Germinal center (tissue), 1 donor: Measurements from ENCODE around the gene C15orf39.
"Not testable (repeated sequence)": the region's sequence is repeated elsewhere in the genome, so short reads cannot be mapped to it uniquely, and the experiment has no call there.

Source experiments
- DNase-seq: peaks from one replicate; pipeline ENCODE4 v3.0.0; 2012; ENCODE audit warnings: mixed read lengths, low spot score

Gene C15orf39

GRCh38 chr15:75212200-75212858, 10.6 kb downstream of the C15orf39 start:
- DNase-seq = no peak

- DNase-seq = no peak
Observed at GRCh38 chr15:75213212-75213767, 11.6 kb downstream of the C15orf39 start.

GRCh38 chr15:75213768-75214221, 12.1 kb downstream of the C15orf39 start:
- DNase-seq = no peak

DNA sequence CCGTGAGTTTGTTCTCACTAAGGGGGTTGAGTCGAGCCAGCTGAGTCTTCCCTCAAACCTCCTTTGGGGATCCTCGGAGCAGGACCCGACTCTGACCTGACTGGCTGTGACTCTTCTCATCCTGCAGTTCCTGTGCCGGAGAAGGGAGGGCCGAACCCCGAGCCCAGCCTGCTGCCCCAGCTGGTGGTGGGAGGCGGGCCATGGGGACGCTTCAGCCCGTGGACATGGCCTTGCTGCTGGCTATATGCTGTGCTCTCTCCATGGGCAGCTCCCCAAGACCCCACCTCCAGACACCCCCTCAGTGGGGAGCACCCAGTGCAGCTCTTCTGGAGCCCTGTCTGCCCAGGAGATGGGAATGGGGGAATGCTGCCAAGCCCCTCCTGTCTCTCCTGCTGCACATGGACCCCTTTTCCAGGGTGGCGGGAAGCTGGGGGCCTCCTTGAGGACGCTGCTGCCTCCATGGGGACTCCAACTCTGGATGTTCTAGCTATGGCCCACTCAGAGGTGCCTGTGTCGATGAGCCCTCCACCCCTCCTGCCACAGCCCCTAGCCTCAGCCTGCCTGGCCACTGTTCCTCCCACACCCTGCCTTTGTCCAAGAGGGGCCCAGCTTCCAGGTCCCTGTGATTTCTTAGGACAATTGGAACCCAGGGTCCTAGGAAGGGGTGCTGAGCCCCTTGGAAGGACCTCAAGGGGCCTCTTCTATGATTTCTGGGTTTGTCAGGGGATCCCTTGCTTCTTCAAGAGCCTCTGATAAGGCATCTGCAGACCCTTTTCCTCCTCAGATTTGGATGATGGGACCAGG, 12.8 kb downstream of the C15orf39 start:
- DNase-seq = no peak

DNA sequence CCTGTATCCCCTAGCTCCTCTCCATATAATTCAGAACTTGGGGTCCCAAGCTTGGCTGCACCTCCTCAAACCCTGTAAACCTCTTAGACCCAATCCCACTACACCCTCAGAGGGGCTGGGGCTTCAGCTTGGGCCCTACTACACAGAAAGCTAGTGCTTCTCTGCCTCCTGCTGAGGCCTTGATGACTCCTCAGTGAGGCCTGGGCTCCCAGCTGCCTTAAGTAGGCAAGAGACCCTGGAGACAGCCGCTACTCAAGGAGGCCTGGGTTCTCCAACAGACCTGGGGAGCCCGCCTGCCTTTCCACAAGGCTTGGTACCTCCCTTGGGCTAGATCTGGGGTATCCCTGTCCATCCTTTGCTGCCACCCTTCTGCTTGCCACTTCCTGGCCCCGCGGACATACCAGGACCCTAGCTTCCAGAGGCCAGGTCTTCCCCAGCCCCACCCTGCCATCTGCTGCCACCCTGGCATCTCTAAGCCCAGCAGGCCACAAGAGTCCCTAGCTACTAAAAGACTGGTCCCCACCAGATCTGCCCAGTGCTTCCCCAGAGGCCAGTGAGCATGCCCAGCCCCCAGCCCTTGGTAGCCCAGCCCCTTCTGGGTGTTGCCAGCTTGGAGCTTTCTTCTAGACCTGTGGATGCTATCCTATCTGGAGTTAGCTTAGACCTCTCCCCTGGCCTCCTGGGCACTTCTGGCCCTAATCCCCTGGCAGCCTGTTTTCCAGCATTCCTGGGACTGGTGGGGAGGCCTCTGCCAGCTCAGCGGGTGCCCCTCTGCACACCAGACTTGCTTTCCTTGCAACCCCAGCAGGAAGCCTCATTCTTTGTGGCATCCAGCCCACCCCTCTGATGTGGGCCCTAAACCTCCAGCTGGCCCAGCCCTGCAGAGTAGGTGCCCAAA, 13.7 kb downstream of the C15orf39 start:
- DNase-seq = no peak

DNA sequence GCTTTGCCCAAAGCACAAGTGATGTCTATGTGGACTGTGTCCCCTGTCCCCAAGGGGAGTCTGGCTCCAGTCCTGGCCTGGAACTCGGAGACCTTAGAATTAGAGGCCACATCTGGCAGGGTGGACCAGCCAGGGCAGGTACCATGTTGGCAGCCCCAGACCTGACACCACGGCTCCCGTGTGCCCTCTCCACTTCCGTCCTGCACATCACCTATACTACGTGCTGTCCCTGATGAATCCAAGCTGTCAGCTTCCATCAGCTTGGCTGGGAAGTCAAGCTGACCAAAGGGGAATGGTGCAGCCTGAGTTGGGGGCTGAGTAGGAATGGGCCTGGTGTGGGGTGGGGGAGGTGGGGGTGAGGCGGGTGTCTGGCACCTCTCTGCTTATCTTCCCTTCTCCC, 15.3 kb downstream of the C15orf39 start:
- no peak for DNase-seq

DNA sequence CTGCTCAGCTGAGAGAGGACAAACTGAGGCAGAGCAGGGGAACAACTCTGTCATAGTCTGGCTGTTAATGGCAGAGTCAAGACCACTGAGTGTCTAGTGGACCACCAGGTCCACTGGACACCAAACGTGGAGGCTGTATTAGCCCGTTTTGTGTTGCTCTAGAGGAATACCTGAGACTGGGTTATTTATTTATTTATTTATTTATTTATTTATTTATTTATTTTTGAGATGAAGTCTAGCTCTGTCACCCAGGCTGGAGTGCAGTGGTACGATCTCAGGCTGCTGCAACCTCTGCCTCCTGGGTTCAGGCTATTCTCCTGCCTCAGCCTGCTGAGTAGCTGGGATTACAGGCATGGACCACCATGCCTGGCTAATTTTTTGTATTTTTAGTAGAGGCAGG, 15.9 kb downstream of the C15orf39 start:
- DNase-seq = not testable (repeated sequence)

GRCh38 chr15:75219507-75219929, 17.8 kb downstream of the C15orf39 start:
- not testable (repeated sequence) for DNase-seq

- DNase-seq = no peak
Observed at GRCh38 chr15:75223688-75224087, 22.0 kb downstream of the C15orf39 start.

GRCh38 chr15:75224281-75224680, 22.6 kb downstream of the C15orf39 start:
- DNase-seq = no peak

DNA sequence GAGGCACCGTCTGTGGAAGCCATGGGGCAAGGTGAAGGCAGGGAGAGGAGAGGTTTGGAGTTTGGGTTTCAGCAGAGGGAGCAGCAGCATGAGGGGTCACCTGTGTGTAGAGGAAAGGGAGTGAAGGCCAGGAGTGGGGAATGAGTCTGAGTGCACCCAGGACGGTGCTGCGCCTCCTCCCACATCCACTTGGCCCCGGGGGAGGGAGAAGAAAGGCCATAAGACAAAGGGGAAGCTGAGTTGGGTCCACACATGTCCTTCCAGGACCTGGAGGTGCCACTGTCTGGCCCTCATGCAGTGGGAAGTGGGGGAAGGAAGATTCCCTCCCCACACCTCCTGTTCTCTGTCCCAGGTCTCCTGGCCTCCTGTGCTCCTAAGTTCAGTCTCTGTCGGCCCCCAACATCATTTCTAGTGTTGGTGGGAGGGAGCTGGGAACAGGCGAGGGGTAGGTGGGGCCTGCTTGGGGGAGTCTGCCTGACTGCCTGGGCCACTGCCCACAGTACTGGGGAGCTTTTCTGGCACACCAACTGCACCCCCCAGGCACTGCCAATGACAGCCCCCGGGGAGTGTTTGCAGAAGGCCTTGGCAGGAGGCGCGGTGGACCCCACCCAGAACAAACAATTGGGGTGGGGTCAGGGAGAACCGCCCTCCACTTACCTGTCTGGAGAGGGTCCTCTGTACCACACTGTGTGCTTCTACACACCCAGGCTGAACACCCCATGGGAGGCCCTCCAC, 23.6 kb downstream of the C15orf39 start:
- not testable (repeated sequence) for DNase-seq

GRCh38 chr15:75225951-75226732, 24.5 kb downstream of the C15orf39 start:
- DNase-seq = no peak

DNA sequence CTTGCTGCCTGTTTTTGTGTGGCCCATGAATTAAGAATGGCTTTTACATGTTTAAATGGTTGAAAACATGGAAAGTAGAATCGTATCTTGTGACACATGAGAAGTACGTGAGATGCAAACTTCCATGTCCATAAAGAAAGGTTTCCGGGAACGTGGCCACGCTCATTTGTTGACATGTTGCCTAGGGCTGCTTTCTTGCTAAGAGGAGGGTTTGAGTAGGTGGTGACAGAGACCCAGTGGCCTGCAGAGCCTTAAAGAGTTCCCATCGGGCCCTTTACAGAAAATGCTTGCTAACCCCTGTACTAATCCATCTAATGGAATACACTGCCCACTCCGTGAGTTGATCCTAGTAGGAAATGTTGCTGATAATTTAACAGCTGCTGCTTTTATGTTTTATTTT, 25.4 kb downstream of the C15orf39 start:
- not testable (repeated sequence) for DNase-seq

DNA sequence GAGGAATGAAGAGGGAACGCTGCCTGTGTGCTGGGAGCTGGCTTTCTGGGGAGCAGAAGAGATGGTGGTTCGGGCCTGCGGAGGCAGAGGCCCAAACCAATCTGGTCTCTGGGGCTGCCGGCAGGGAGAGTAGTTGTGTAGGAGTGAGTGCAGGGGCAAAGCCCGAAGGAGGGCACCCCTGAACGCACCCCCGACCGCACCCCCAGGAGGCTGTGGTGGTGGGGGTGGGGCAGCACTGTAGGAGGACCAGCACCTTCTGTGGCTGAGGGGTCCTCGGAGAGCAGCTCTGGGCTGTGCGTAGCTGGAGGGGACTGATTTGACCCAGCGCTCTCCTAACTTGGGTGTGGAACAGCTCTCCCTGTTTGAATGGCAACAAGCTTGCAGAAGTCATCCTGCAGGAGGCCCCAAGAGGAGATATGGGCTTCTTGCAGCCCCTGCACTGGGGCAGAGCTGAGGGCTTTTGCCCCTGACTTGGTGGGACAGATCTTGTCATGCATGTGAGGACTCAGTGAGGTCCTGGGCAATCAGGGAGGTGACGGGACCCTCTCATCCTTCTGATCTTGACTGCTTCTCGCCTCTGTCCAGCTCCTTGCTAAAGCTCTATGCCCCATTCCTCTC, 26.1 kb downstream of the C15orf39 start:
- DNase-seq = no peak

- no peak for DNase-seq
Observed at GRCh38 chr15:75228787-75229186, 27.1 kb downstream of the C15orf39 start.

DNA sequence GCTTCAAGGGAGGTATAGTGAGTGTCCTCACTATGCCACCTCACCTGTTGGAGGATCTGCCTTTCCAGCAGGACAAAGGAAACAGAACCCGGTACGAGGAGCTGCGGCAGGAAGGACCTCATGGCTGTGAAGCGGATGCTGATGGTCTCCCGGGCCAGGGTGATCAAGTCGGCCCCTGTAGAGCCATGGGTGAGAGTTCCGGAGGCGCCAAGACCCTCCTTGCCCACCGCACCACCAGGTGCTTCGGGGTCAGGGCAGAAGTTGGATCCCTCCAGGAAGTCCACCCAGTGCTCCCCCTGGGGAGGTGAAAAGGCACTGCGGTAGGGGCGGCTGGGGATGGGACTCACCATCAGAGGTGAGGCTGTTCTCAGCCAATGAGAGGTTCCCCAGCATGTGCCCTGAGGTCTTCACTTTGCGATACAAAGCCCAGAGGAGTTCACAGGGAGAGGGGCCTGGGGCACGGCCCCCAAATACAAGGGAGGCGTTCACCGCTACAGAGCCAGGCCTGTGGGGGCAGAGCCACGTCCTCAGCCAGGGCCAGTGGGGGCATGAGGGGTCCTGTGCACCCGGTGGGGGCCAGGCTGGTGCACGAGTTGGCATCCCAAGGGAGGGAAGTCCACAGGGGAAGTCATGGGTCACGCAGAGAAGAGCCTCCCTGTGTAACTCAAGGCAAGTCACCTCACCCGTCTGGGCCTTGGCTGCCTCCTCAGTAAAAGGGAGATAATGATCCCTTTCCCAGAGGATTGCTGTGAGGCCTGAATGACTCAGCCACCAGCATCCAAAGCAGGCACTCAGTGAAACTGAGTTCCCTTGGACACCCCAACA, 27.7 kb downstream of the C15orf39 start:
- DNase-seq = no peak

GRCh38 chr15:75230016-75230343, 28.3 kb downstream of the C15orf39 start:
- no peak for DNase-seq

GRCh38 chr15:75230551-75231371, 29.1 kb downstream of the C15orf39 start:
- no peak for DNase-seq
